HG03103 (cell line): Measurements from ENCODE around the gene BTAF1.
"Not testable (repeated sequence)": the region's sequence is repeated elsewhere in the genome, so short reads cannot be mapped to it uniquely, and the experiment has no call there.

ENCODE experiments used
- ATAC-seq: cut with Tn5 transposase; IDR thresholded peaks from one replicate; pipeline ENCODE4 v1.9.1; 2021; ENCODE audit warnings: low read depth; ENCODE audit not compliant: unreplicated experiment

The BTAF1 gene

GRCh38 chr10:91976317-91977051 is 52.9 kb downstream of the BTAF1 start:
- ATAC-seq = no peak

DNA sequence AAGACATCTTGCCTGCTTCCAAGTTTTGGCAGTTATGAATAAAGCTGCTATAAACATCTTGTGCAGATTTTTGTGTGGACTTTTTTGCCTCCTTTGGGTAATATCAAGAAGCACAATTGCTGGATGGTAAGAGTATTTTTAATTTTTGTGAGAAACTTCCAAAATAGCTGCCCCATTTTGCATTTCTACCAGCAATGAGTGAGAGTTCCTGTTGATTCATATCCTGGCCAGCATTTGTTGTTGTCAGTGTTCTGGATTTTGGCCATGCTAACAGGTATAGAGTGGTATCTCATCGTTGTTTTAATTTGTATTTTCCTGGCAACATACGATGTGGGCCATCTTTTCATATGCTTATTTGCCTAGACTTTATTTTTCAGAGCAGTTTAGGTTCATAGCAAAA is 53.9 kb downstream of the BTAF1 start:
- ATAC-seq = no peak

GRCh38 chr10:91978585-91978984 is 55.0 kb downstream of the BTAF1 start:
- no peak for ATAC-seq

- no peak for ATAC-seq
Observed at GRCh38 chr10:91980319-91980718, 56.7 kb downstream of the BTAF1 start.

GRCh38 chr10:91983416-91983815 is 59.8 kb downstream of the BTAF1 start:
- ATAC-seq = no peak

- ATAC-seq = no peak
Observed at GRCh38 chr10:91987397-91988037, 63.9 kb downstream of the BTAF1 start.

- no peak for ATAC-seq
Observed at GRCh38 chr10:91992031-91992430, 68.5 kb downstream of the BTAF1 start.

DNA sequence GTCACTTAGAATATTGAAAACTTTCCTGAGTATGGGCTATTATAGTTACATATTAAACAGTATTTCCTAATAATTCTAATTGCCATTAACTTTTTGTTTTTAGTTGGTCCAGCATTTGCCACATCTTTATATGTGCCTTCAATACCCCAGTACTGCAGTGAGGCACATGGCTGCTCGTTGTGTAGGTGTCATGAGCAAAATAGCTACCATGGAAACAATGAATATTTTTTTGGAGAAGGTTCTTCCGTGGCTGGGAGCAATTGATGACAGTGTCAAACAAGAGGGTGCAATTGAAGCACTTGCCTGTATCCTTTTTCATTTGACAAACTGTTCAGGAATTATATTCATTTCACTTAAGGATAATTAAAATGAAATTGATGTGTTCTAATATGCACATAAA is 72.7 kb downstream of the BTAF1 start:
- no peak for ATAC-seq

GRCh38 chr10:92001581-92001980 is 78.0 kb downstream of the BTAF1 start:
- no peak for ATAC-seq

GRCh38 chr10:92001995-92002394 is 78.4 kb downstream of the BTAF1 start:
- no peak for ATAC-seq

DNA sequence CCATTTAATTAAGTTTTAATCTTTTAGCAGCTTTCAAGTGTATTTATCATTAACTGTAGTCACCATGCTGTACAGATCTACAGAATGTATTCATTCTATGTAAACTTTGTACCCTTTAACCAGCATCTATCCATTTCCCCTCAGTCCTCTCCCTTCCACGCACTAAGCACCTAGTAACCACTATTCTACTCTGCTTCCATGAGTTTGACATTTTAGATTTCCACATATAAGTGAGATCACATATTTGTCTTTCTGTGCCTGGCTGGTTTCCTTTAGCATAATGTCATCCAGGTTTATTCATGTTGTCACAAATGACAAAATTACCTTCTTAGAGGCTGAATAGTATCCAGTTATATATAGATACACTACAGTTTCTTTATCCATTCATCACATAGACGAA is 79.7 kb downstream of the BTAF1 start:
- ATAC-seq = no peak

GRCh38 chr10:92005978-92006377 is 82.4 kb downstream of the BTAF1 start:
- no peak for ATAC-seq

- ATAC-seq = no peak
Observed at GRCh38 chr10:92009445-92009844, 85.9 kb downstream of the BTAF1 start.

- ATAC-seq = no peak
Observed at GRCh38 chr10:92010047-92010735, 86.6 kb downstream of the BTAF1 start.

DNA sequence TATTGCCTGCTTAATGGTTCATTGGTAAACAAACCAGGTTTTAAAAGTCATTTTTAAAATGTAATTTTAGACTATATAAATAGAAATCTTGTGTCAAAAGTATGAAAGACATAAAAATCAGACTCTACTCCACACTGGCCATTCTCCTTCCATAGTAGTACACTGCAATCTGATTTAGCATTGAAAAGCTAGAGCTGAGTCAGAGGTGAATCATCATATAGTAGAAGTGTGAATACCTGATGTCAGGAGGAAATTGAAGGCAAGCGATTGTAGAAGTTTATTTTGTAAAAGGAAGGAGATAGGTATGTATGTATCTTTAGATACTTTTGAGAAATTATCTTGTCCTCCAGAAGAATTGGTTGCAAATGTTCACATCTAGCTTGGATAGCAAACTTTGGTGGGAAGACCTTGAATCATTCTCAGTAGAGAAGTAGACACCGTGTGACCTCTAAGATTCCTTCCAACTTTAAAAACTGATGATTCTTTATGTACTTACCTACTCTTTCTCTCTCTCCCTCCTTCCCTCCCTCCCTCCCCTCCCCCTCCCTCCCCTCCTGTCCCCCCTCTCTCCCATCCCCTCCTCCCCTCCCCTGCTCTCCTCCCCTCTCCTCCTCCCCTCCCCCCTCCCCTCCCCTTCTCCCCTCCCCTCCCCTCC is 88.1 kb downstream of the BTAF1 start:
- no peak for ATAC-seq

DNA sequence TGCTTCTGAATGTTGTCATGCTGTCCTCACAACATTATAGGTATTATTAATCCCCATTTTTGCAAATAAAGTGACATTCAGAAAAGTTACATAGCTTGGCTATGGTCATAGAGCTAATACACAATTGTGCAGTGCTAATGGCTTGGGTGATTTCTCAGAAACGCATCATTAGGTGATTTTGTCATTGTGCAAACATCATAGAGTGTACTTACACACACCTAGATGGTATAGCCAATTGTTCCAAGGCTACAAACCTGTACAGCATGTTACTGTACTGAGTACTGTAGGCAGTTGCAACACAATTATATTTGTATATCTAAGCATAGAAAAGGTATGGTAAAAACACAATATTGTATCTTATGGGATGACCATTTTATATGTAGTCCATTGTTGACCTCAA is 91.0 kb downstream of the BTAF1 start:
- no peak for ATAC-seq

GRCh38 chr10:92024700-92025099 is 101.1 kb downstream of the BTAF1 start:
- no peak for ATAC-seq

- not testable (repeated sequence) for ATAC-seq
Observed at GRCh38 chr10:92025340-92025739, 101.8 kb downstream of the BTAF1 start.

- no peak for ATAC-seq
Observed at GRCh38 chr10:92027141-92027540, 103.6 kb downstream of the BTAF1 start.

- no peak for ATAC-seq
Observed at GRCh38 chr10:92031580-92031979, 108.0 kb downstream of the BTAF1 start.

GRCh38 chr10:92033070-92033469 is 109.5 kb downstream of the BTAF1 start:
- ATAC-seq = not testable (repeated sequence)
